Measurements from ENCODE around the gene CIB2.

The CIB2 gene

GRCh38 chr15:78082743-78083110, 48.5 kb downstream of the CIB2 start:
- DNase-seq, result no peak

GRCh38 chr15:78082106-78082742, 49.0 kb downstream of the CIB2 start:
- peak; percentile 41 for DNase-seq

- DNase-seq, result peak; percentile 27
These were observed 51.2 kb downstream of the CIB2 start for GRCh38 chr15:78080088-78080460.

GRCh38 chr15:78079298-78080087, 51.8 kb downstream of the CIB2 start:
- DNase-seq, result peak; percentile 55

GRCh38 chr15:78077871-78078210, 53.4 kb downstream of the CIB2 start:
- no peak for DNase-seq

- DNase-seq, result peak; percentile 90
These were observed 54.0 kb downstream of the CIB2 start, which contains the start of gene TBC1D2B for GRCh38 chr15:78077053-78077870. Gene TBC1D2B (minus strand): TSS chr15:78077711. CDS start chr15:78077652, 59 bp downstream.

- DNase-seq, result peak; percentile 70
These were observed 54.8 kb downstream of the CIB2 start for GRCh38 chr15:78076231-78077052.

- DNase-seq, result no peak
These were observed 55.6 kb downstream of the CIB2 start for GRCh38 chr15:78075490-78076230.

- no peak for DNase-seq
These were observed 58.0 kb downstream of the CIB2 start for GRCh38 chr15:78073046-78073787.

- peak; percentile 74 for DNase-seq
These were observed 59.0 kb downstream of the CIB2 start for GRCh38 chr15:78072080-78072892.

GRCh38 chr15:78071383-78071782, 59.9 kb downstream of the CIB2 start:
- DNase-seq, result no peak

GRCh38 chr15:78070049-78070700, 61.1 kb downstream of the CIB2 start:
- peak; percentile 77 for DNase-seq

GRCh38 chr15:78069462-78070029, 61.7 kb downstream of the CIB2 start:
- no peak for DNase-seq

GRCh38 chr15:78069052-78069414, 62.2 kb downstream of the CIB2 start:
- DNase-seq, result no peak

- no peak for DNase-seq
These were observed 63.7 kb downstream of the CIB2 start for GRCh38 chr15:78067328-78068228.

- DNase-seq, result no peak
These were observed 65.0 kb downstream of the CIB2 start for GRCh38 chr15:78065973-78066946.

- DNase-seq, result no peak
These were observed 65.9 kb downstream of the CIB2 start for GRCh38 chr15:78065284-78065872.

Measured in activated effector memory CD4-positive, alpha-beta T cell treated with anti-CD3 and anti-CD28 coated beads, Interleukin-2, amount 50 U/mL, for 16 hours (primary cell).